ENCODE results near the gene GUCA1A. TPM values are rescaled to one million over a fixed set of nuclear protein-coding genes. Genes with fewer than 3 reads are reported as not detected.

Gene GUCA1A
- total RNA-seq, 1 donor from 2014 or later = 0.84 TPM

DNA sequence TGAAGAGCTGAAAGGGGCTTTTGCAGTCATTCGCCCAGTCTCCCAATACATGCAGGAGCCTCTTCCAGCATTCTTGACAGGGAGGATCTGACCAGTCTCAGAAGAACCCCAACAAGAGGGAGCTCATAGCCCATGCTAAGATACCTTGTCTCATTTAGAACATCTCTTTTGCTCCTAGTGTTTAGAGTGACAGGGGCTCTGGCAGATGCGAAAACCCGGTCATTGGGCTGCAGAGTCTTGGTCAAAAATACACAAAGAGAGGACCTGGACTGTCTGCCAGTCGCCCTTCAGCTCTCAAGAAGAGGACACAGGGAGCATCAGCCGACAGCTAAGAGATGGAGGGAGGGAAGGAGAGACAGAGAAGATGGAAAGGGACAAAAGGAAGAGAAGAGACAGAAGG is 20.9 kb downstream of the GUCA1A start:
- Mint-ChIP-seq H3K36me3 (ENCODE audit: insufficient read depth) (no peaks in the 10 kb centered on the region), H3K27me3 (peaks cover 3% of the 10 kb centered on the region), H3K27ac (no peak overlapping the region), H3K4me3 (ENCODE audit: low read depth) (no peak overlapping the region), H3K9me3 (ENCODE audit: low read depth) (no peaks in the 10 kb centered on the region), H3K4me1 (ENCODE audit: low read depth) (no peaks in the 10 kb centered on the region)
- TF ChIP-seq, protein P1, sequence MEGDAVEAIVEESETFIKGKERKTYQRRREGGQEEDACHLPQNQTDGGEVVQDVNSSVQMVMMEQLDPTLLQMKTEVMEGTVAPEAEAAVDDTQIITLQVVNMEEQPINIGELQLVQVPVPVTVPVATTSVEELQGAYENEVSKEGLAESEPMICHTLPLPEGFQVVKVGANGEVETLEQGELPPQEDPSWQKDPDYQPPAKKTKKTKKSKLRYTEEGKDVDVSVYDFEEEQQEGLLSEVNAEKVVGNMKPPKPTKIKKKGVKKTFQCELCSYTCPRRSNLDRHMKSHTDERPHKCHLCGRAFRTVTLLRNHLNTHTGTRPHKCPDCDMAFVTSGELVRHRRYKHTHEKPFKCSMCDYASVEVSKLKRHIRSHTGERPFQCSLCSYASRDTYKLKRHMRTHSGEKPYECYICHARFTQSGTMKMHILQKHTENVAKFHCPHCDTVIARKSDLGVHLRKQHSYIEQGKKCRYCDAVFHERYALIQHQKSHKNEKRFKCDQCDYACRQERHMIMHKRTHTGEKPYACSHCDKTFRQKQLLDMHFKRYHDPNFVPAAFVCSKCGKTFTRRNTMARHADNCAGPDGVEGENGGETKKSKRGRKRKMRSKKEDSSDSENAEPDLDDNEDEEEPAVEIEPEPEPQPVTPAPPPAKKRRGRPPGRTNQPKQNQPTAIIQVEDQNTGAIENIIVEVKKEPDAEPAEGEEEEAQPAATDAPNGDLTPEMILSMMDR (IDR thresholded peaks at IDR 0.05; ENCODE audit: unreplicated experiment) = no peak
- no peak for DNase-seq (ENCODE audit: low spot score, unreplicated experiment)

DNA sequence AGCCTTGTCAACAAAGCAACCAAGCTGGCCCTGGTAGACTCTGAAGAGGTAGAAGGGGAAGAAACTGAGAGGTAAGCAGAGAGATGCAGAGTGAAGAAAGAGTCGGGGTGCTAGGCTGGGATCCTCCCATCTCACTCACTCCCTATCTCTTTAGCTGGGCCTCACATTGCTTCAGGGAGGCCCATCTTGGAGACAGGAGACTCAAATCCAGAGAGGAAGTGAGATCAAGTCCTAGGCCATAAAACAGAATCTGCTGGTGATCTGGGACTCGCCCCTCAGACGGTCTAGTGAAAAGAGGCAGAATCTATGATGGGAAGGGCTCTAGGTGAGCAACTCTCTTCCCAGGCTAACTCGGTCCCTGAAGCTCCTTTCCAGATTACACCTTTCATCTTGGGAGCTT is 22.3 kb downstream of the GUCA1A start:
- H3K36me3 Mint-ChIP-seq (ENCODE audit: insufficient read depth) = peaks cover 5% of the 10 kb centered on the region
- H3K4me1 Mint-ChIP-seq (ENCODE audit: low read depth) = peaks cover 5% of the 10 kb centered on the region
- H3K9me3 Mint-ChIP-seq (ENCODE audit: low read depth) = no peaks in the 10 kb centered on the region
- peaks cover 3% of the 10 kb centered on the region for H3K27me3 Mint-ChIP-seq
- TF ChIP-seq, protein P1 (IDR thresholded peaks at IDR 0.05; ENCODE audit: unreplicated experiment) = no peak
- DNase-seq (ENCODE audit: low spot score, unreplicated experiment) = no peak
- H3K4me3 Mint-ChIP-seq (ENCODE audit: low read depth) = no peak overlapping the region
- no peak overlapping the region for H3K27ac Mint-ChIP-seq

DNA sequence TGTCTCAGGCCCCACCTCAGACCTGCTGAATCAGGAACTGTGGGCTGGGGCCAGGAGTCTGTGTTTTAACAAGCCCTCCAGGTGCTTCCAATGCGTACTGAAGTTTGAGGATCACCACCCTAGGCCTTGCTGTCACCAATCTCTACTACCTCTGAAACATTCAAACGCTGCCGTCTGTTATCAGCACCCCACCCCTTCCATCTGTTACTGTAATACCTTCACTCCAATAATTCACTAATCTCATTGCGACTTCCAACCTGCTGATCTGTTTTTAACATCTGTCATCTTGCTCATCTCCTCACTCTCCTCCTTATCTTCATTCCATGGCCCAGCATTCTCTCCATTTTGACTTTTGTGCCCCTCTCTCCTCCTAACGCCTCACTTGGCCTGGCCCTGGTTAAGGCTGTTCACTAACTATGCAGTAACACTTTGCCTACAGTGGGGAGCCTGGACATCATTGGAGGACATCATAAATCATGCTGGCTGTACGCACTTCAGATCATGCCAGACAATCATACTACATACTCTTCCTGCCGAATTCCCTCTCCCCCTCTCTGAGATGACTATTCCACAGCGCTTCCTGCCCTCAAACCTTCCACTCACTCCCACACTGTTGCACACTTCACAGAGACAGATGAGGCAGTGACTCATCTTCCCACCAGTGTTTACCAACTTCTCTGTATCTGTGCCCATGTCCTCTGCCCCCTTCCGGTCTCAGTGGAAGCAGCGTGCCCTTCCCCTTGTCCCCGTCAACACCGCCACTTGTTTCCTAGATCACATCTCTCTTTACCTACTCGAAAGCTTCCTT is 24.6 kb downstream of the GUCA1A start:
- Mint-ChIP-seq H3K36me3 (ENCODE audit: insufficient read depth) (peaks cover 6% of the 10 kb centered on the region), H3K9me3 (ENCODE audit: low read depth) (no peaks in the 10 kb centered on the region), H3K4me1 (ENCODE audit: low read depth) (peaks cover 10% of the 10 kb centered on the region), H3K27ac (no peak overlapping the region), H3K4me3 (ENCODE audit: low read depth) (no peak overlapping the region), H3K27me3 (peaks cover 3% of the 10 kb centered on the region)
- no peak for DNase-seq (ENCODE audit: low spot score, unreplicated experiment)
- TF ChIP-seq, protein P1 (IDR thresholded peaks at IDR 0.05; ENCODE audit: unreplicated experiment) = no peak

DNA sequence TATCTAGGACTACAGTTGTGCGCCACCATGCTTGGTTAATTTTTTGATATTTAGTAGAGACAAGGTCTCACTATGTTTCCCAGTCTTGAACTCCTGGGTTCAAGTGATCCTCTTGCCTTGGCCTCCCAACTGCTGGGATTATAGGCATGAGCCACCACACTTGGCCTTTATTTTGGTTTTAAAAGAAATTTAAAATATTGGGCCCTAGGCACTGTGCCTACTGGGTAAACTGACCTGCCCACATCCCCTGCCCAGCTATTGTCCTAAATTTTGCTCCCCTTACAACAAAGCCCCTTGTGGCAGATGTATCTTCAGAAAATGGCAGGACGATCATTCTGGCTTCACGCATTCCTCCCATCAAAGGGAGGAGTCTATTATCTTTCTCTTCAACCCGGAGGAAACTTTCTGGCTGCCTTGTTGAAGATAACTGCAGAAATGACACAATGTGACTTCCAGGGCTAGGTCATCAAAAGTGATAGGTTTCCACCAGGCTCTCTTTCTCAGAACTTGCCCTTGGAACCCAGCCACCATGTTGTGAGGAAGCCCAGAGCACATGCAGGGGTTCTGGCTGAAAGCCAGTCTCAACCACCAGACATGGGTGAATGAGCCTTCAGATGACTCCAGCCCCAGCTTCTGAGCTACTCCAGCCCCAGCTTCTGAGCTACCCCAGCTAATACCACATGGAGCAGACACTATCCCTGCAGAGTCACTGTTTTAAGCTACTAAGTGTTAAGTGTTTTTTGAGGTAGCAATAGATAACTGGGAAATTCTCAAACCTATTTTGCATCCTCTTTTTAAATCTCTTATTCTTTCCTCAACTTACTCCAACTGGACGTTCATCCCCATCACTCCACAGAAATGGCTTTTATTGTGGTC is 26.2 kb downstream of the GUCA1A start:
- Mint-ChIP-seq H3K4me1 (ENCODE audit: low read depth) (peaks cover 16% of the 10 kb centered on the region), H3K27me3 (no peaks in the 10 kb centered on the region), H3K4me3 (ENCODE audit: low read depth) (no peak overlapping the region), H3K27ac (no peak overlapping the region), H3K36me3 (ENCODE audit: insufficient read depth) (peaks cover 7% of the 10 kb centered on the region), H3K9me3 (ENCODE audit: low read depth) (no peaks in the 10 kb centered on the region)
- no peak for DNase-seq (ENCODE audit: low spot score, unreplicated experiment)
- TF ChIP-seq, protein P1 (IDR thresholded peaks at IDR 0.05; ENCODE audit: unreplicated experiment) = no peak

DNA sequence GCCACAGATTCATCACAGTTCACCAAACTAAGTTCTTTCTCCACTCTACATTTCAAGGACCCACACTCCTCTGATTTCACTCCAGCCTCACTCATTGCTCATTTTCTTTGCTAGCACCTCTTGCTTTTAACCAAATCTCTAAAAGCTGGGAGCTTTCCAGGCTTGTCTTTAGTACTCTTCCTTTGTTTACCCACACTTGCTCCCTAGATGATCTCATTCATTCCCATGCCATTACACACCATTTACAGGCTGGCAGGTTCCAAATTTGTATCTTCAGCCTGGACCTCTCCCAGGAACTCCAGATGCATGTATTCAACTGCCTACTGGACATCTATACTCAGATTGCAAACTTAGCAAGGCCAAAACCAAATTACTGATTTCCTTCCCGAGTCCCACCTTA is 26.9 kb downstream of the GUCA1A start:
- peaks cover 22% of the 10 kb centered on the region for H3K4me1 Mint-ChIP-seq (ENCODE audit: low read depth)
- no peaks in the 10 kb centered on the region for H3K27me3 Mint-ChIP-seq
- H3K27ac Mint-ChIP-seq = no peak overlapping the region
- DNase-seq (ENCODE audit: low spot score, unreplicated experiment) = no peak
- no peak overlapping the region for H3K4me3 Mint-ChIP-seq (ENCODE audit: low read depth)
- TF ChIP-seq, protein P1 (IDR thresholded peaks at IDR 0.05; ENCODE audit: unreplicated experiment) = no peak
- H3K36me3 Mint-ChIP-seq (ENCODE audit: insufficient read depth) = peaks cover 8% of the 10 kb centered on the region
- no peaks in the 10 kb centered on the region for H3K9me3 Mint-ChIP-seq (ENCODE audit: low read depth)
